ENCODE measurements around the gene CFAP97D2.

- TF ChIP-seq FOXJ3 (CRISPR knock-in tag; IDR thresholded peaks at IDR 0.05; ENCODE audit: borderline replicate concordance) (no peak), TP53 (CRISPR knock-in tag; IDR thresholded peaks at IDR 0.05) (no peak), ZNF121 (CRISPR knock-in tag; IDR thresholded peaks at IDR 0.05) (no peak), USF2 (CRISPR knock-in tag; IDR thresholded peaks at IDR 0.05) (no peak), USF1 (CRISPR knock-in tag; IDR thresholded peaks at IDR 0.05) (no peak), KAT7 (CRISPR knock-in tag; IDR thresholded peaks at IDR 0.05; ENCODE audit: borderline replicate concordance) (no peak), ATF6 (CRISPR knock-in tag; IDR thresholded peaks at IDR 0.05) (no peak), CBFB (CRISPR knock-in tag; IDR thresholded peaks at IDR 0.05; ENCODE audit: low read depth) (no peak)
- TF ChIP-seq, protein P1, sequence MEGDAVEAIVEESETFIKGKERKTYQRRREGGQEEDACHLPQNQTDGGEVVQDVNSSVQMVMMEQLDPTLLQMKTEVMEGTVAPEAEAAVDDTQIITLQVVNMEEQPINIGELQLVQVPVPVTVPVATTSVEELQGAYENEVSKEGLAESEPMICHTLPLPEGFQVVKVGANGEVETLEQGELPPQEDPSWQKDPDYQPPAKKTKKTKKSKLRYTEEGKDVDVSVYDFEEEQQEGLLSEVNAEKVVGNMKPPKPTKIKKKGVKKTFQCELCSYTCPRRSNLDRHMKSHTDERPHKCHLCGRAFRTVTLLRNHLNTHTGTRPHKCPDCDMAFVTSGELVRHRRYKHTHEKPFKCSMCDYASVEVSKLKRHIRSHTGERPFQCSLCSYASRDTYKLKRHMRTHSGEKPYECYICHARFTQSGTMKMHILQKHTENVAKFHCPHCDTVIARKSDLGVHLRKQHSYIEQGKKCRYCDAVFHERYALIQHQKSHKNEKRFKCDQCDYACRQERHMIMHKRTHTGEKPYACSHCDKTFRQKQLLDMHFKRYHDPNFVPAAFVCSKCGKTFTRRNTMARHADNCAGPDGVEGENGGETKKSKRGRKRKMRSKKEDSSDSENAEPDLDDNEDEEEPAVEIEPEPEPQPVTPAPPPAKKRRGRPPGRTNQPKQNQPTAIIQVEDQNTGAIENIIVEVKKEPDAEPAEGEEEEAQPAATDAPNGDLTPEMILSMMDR (IDR thresholded peaks at IDR 0.05): no peak
- TF ChIP-seq, protein P2, sequence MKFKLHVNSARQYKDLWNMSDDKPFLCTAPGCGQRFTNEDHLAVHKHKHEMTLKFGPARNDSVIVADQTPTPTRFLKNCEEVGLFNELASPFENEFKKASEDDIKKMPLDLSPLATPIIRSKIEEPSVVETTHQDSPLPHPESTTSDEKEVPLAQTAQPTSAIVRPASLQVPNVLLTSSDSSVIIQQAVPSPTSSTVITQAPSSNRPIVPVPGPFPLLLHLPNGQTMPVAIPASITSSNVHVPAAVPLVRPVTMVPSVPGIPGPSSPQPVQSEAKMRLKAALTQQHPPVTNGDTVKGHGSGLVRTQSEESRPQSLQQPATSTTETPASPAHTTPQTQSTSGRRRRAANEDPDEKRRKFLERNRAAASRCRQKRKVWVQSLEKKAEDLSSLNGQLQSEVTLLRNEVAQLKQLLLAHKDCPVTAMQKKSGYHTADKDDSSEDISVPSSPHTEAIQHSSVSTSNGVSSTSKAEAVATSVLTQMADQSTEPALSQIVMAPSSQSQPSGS (CRISPR knock-in tag; IDR thresholded peaks at IDR 0.05; ENCODE audit: borderline replicate concordance, low read depth): no peak
- TF ChIP-seq, protein P3, sequence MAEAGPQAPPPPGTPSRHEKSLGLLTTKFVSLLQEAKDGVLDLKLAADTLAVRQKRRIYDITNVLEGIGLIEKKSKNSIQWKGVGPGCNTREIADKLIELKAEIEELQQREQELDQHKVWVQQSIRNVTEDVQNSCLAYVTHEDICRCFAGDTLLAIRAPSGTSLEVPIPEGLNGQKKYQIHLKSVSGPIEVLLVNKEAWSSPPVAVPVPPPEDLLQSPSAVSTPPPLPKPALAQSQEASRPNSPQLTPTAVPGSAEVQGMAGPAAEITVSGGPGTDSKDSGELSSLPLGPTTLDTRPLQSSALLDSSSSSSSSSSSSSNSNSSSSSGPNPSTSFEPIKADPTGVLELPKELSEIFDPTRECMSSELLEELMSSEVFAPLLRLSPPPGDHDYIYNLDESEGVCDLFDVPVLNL (CRISPR knock-in tag; IDR thresholded peaks at IDR 0.05; ENCODE audit: borderline replicate concordance, low read depth): no peak
- TF ChIP-seq, protein P4, sequence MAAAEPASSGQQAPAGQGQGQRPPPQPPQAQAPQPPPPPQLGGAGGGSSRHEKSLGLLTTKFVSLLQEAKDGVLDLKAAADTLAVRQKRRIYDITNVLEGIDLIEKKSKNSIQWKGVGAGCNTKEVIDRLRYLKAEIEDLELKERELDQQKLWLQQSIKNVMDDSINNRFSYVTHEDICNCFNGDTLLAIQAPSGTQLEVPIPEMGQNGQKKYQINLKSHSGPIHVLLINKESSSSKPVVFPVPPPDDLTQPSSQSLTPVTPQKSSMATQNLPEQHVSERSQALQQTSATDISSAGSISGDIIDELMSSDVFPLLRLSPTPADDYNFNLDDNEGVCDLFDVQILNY (CRISPR knock-in tag; IDR thresholded peaks at IDR 0.05): no peak
- TF ChIP-seq, protein P5, sequence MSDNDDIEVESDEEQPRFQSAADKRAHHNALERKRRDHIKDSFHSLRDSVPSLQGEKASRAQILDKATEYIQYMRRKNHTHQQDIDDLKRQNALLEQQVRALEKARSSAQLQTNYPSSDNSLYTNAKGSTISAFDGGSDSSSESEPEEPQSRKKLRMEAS (CRISPR knock-in tag; IDR thresholded peaks at IDR 0.05): no peak
Measured at GRCh38 chr13:114259374-114259773, 80.3 kb downstream of the CFAP97D2 start.

Data from WTC11 (cell line).